Mammary epithelial cell (primary cell): ENCODE measurements around the gene P2RY13.

Source experiments
- EZH2 ChIP-seq: IDR thresholded peaks from 2 replicates; pipeline ENCODE4 v1.6.1; 2012; ENCODE audit warnings: low read length, inconsistent platforms, borderline replicate concordance
- TF ChIP-seq, protein P1 (sequence below), 2 donors: IDR thresholded peaks in 1 of 2; conservative IDR thresholded peaks in 1 of 2; 2 replicates each; pipeline ENCODE4 v1.5.1; 2011 to 2012; ENCODE audit warnings: inconsistent platforms in 2 of 2, low read length in 2 of 2, mild to moderate bottlenecking in 2 of 2, control low read depth in 1 of 2, low read depth in 1 of 2; ENCODE audit not compliant: insufficient read depth in 1 of 2; ENCODE audit errors: extremely low read depth in 1 of 2

DNA sequence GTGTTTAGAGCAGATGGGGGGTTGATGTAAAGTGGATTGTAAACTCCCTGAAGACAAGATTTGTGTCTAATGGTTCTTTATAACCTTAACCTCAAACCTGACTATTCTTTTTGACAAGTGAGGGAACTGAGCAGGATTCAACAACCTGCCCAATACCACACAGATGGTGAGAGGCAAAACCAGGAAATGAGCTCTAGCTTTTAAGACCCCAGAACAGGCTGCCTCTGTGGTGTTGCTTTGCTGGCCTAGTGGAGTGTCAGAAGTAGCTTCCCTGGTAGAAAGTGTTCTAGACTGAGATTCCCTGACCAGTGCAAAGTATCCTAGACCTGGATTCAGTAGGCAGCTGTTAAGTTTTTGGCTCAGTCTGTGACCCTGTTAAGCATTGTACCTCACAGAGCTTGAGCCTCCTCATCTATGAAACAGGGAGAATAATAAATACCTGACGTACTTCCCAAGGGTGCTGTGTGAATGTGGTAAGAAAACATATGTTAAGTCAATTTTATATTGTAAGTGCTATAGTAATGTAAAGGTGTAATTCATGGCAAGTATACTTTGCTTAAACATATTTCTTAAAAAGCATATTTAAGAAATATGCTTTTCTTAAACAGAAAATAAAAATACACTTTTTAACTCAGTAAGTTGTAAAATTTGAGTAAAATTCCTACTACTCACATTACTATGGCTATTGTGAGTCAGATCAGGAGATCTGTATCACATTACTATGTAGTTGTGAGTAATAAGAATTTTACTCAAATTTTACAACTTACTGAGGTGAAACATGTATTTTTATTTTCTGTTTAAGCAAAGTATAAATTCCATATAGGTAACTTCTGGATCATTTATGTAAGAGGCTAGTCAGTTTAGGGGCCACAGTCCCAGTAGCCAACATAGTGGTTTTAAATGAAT is 21.5 kb downstream of the P2RY13 start:
- TF ChIP-seq EZH2, result no peak
- TF ChIP-seq, protein P1, sequence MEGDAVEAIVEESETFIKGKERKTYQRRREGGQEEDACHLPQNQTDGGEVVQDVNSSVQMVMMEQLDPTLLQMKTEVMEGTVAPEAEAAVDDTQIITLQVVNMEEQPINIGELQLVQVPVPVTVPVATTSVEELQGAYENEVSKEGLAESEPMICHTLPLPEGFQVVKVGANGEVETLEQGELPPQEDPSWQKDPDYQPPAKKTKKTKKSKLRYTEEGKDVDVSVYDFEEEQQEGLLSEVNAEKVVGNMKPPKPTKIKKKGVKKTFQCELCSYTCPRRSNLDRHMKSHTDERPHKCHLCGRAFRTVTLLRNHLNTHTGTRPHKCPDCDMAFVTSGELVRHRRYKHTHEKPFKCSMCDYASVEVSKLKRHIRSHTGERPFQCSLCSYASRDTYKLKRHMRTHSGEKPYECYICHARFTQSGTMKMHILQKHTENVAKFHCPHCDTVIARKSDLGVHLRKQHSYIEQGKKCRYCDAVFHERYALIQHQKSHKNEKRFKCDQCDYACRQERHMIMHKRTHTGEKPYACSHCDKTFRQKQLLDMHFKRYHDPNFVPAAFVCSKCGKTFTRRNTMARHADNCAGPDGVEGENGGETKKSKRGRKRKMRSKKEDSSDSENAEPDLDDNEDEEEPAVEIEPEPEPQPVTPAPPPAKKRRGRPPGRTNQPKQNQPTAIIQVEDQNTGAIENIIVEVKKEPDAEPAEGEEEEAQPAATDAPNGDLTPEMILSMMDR (conservative IDR thresholded peaks at IDR 0.05 in 1 of 2, IDR thresholded peaks at IDR 0.05 in 1 of 2; ENCODE audit: extremely low read depth in 1 of 2, insufficient read depth in 1 of 2, low read depth in 1 of 2, low read length in 2 of 2), result no peak
